Measurements from ENCODE around the gene IPO7.

DNA sequence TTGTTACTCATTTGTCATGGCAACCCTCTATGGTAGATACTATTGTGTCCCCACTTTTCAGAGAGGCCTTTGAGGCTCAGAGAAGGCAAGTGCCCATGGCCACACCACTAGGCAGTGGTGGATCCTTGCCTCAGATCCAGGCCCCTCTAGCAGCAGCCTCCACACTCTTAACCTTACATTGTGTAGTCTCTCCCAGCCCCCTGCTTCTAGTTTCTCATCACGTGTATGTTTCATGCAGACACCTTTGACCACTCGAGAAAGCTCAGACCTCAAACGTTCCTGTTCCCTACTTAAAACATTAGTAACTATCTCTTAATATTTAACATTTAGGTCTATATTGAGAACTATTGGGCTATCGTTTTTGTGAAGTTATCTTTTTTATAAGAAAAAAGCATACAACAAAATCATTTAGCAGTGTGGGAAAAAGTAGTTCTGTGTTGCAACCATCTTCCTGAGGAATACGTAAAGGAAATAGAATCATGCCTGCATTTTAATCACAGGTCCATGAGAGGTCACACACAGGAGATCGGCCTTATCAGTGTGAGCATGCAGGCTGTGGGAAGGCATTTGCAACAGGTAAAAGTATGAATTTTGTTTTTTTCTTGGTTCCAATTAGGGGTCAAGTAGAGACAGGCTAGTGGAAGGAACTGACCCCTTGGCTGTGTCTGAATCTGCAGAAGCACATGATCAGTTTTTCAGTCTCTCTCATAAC, 111.5 kb downstream of the IPO7 start:
- TF ChIP-seq, protein P1, sequence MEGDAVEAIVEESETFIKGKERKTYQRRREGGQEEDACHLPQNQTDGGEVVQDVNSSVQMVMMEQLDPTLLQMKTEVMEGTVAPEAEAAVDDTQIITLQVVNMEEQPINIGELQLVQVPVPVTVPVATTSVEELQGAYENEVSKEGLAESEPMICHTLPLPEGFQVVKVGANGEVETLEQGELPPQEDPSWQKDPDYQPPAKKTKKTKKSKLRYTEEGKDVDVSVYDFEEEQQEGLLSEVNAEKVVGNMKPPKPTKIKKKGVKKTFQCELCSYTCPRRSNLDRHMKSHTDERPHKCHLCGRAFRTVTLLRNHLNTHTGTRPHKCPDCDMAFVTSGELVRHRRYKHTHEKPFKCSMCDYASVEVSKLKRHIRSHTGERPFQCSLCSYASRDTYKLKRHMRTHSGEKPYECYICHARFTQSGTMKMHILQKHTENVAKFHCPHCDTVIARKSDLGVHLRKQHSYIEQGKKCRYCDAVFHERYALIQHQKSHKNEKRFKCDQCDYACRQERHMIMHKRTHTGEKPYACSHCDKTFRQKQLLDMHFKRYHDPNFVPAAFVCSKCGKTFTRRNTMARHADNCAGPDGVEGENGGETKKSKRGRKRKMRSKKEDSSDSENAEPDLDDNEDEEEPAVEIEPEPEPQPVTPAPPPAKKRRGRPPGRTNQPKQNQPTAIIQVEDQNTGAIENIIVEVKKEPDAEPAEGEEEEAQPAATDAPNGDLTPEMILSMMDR (IDR thresholded peaks at IDR 0.05; ENCODE audit: insufficient read depth, low read length) = no peak
- TF ChIP-seq POLR2AphosphoS5 (IDR thresholded peaks at IDR 0.05; ENCODE audit: low read depth) (no peak), SPI1 (IDR thresholded peaks at IDR 0.05; ENCODE audit: borderline replicate concordance, low read depth) (no peak)
- TF ChIP-seq, protein P2, sequence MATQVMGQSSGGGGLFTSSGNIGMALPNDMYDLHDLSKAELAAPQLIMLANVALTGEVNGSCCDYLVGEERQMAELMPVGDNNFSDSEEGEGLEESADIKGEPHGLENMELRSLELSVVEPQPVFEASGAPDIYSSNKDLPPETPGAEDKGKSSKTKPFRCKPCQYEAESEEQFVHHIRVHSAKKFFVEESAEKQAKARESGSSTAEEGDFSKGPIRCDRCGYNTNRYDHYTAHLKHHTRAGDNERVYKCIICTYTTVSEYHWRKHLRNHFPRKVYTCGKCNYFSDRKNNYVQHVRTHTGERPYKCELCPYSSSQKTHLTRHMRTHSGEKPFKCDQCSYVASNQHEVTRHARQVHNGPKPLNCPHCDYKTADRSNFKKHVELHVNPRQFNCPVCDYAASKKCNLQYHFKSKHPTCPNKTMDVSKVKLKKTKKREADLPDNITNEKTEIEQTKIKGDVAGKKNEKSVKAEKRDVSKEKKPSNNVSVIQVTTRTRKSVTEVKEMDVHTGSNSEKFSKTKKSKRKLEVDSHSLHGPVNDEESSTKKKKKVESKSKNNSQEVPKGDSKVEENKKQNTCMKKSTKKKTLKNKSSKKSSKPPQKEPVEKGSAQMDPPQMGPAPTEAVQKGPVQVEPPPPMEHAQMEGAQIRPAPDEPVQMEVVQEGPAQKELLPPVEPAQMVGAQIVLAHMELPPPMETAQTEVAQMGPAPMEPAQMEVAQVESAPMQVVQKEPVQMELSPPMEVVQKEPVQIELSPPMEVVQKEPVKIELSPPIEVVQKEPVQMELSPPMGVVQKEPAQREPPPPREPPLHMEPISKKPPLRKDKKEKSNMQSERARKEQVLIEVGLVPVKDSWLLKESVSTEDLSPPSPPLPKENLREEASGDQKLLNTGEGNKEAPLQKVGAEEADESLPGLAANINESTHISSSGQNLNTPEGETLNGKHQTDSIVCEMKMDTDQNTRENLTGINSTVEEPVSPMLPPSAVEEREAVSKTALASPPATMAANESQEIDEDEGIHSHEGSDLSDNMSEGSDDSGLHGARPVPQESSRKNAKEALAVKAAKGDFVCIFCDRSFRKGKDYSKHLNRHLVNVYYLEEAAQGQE (IDR thresholded peaks at IDR 0.05; ENCODE audit: insufficient replicate concordance, low read depth) = no peak

All from HL-60 (cell line).